Heart left ventricle (tissue), 16 donors: ENCODE measurements around the gene ESYT2. TPM values are rescaled to one million over a fixed set of nuclear protein-coding genes. Genes with fewer than 3 reads are reported as not detected.
"Not testable (repeated sequence)": the region's sequence is repeated elsewhere in the genome, so short reads cannot be mapped to it uniquely, and the experiment has no call there.

ENCODE experiments used
- ATAC-seq, 4 donors: fragments of 200-7000 bp; cut with Tn5 transposase; one replicate each; pipeline ENCODE4 v1.9.1; 2020 to 2022; ENCODE audit warnings: moderate library complexity in 4 of 4, mild to moderate bottlenecking in 3 of 4, moderate number of reproducible peaks in 1 of 4
- DNase-seq, 5 donors: peaks; one replicate each; pipeline ENCODE4 v3.0.0-alpha.2; 2020
- H3K27ac ChIP-seq, 12 donors: fragments of 200-600 bp; sonication (generic) in 4 of 12; one replicate each; pipeline versions ENCODE4 v1.5.0 to v1.8.0; 2016 to 2022; ENCODE audit warnings: mild to moderate bottlenecking in 2 of 12
- H3K27me3 ChIP-seq, 9 donors: fragments of 200-600 bp; sonication (generic) in 2 of 9; one replicate each; pipeline versions ENCODE4 v1.5.1 to v1.8.0; 2016 to 2022; ENCODE audit warnings: mild to moderate bottlenecking in 3 of 9
- H3K36me3 ChIP-seq, 9 donors: fragments of 200-600 bp; sonication (generic) in 2 of 9; one replicate each; pipeline versions ENCODE4 v1.5.0 to v1.8.0; 2018 to 2022; ENCODE audit warnings: mild to moderate bottlenecking in 2 of 9
- H3K4me1 ChIP-seq, 12 donors: fragments of 200-600 bp; sonication (generic) in 4 of 12; one replicate each; pipeline versions ENCODE4 v1.5.0 to v1.8.0; 2016 to 2022; ENCODE audit warnings: mild to moderate bottlenecking in 3 of 12
- H3K4me3 ChIP-seq, 12 donors: fragments of 200-600 bp; sonication (generic) in 4 of 12; one replicate each; pipeline versions ENCODE4 v1.5.0 to v1.8.0; 2017 to 2022; ENCODE audit warnings: mild to moderate bottlenecking in 9 of 12, moderate library complexity in 4 of 12
- H3K9me3 ChIP-seq, 12 donors: fragments of 200-600 bp; sonication (generic) in 4 of 12; one replicate each; pipeline versions ENCODE4 v1.5.0 to v1.8.0; 2016 to 2022; ENCODE audit warnings: mild to moderate bottlenecking in 1 of 12
- CTCF ChIP-seq, 12 donors: fragments of 200-600 bp; sonication (generic) in 4 of 12; IDR thresholded peaks; one replicate each; pipeline versions ENCODE4 v1.5.0 to v1.8.0; 2018 to 2022; ENCODE audit warnings: antibody characterized with exemption in 12 of 12, mild to moderate bottlenecking in 5 of 12
- POLR2A ChIP-seq, 2 donors: fragments of 450-650 bp; IDR thresholded peaks; one replicate each; pipeline ENCODE4 v1.6.1; 2017; ENCODE audit warnings: antibody characterized with exemption in 2 of 2, mild to moderate bottlenecking in 2 of 2, moderate library complexity in 2 of 2
- WGBS, 4 donors: extraction: QIAGEN DNeasy Blood & Tissue Kit in 2 of 4; methylation state at CpG; one replicate each; pipeline versions ENCODE4 v1.1.5 to v1.1.7; 2013 to 2018; 5-methylcytosine and 5-hydroxymethylcytosine counted together
- intact Hi-C, 10 donors: fragments of 100-400 bp; cut with DNase I; formaldehyde crosslinking; loops; one replicate each; pipeline versions ENCODE4 v1.11.1 to v1.14.2; 2022
- polyA plus RNA-seq, 2 donors: library from polyadenylated mRNA; stranded (reverse); fragments of 200-250 nt; gene quantifications; one replicate each; pipeline ENCODE4 v1.2.3, GENCODE V29; 2013
- total RNA-seq, 9 donors: library from RNA; depleted of rRNA in 2 of 9; stranded (reverse); fragments of >200 nt in 2 of 9; fragmentation: NEBNext Ultra II Directional in 3 of 9; extraction: Animal tissue kit (Norgen Biotek cat#: 25700) in 3 of 9; gene quantifications; one replicate each; pipeline versions ENCODE4 v1.1.0 to v1.2.4, GENCODE V29; 2016 to 2023
- donor health status: ischemic (EF 13 %, LVEDD 7.1; RV severe dilation, severe dysfunction).
- donor health status: healthy with polysubstance abuse.
- donor health status: DM: no; HTN: yes; CAD: no.
- donor health status: DM: no; HTN: no; CAD: no.
- donor health status: ischemic (EF 25% LVEDD 6.9; RV normal size, moderate dysfunction).
- donor health status: ischemic (EF 25% LVEDD 5.7; RV mildly dilated, moderate dysfunction).
- donor health status: healthy.
- donor health status: DM: yes; HTN: yes; CAD: no.
- donor health status: ischemic (EF 35%, LVEDD 5.7; RV mildly dilated, moderate dysfunction).
- donor health status: nonischemic (EF 11% LVEDD 7.7; RV severe dilation, severe dysfunction).
- donor health status: DM: yes; HTN: yes; CAD: no.
- donor health status: PGD.
- donor health status: ischemic (EF 29% LVEDD 5.4; RV normal size, mild dysfunction).
- donor health status: nonischemic (EF 23%, LVEDD 6.1; RV moderate dilation, normal function).

ESYT2 gene
- total and polyA plus RNA-seq, 11 donors, result 16.2 to 91.8 (median 49.8) TPM

- peak; percentile 97 to 99 (median 99) for ATAC-seq
- peak; percentile 98 to 99 (median 99) for DNase-seq
- 1 to 3% (median 1%) methylated on average over 12 to 78 of the region's 78 CpGs for WGBS, 4 donors
These were observed 124.6 kb downstream of the ESYT2 start, which contains the start of gene NCAPG2 for GRCh38 chr7:158704524-158705233. NCAPG2 (minus strand) TSS chr7:158704804; CDS start chr7:158701899, 2,905 bp downstream.

GRCh38 chr7:158703679-158704523 is 125.4 kb downstream of the ESYT2 start:
- intact Hi-C loops, result loop anchor here in 3 of 10 donors (10.0 kb wide), 2 partner anchors 121 to 161 kb away; partner anchors contain the start of gene ESYT2 (in 1 of the 3)
- WGBS, 4 donors, result 19 to 62% (median 29%) methylated on average over 3 to 23 of the region's 23 CpGs
- peaks cover 0 to 18% (median 8%) of the 10 kb centered on the region in 12 donors for H3K4me1 ChIP-seq
- not testable (repeated sequence) for H3K27me3 ChIP-seq, H3K36me3 ChIP-seq, DNase-seq, ATAC-seq
- H3K9me3 ChIP-seq, result peaks cover 0 to 10% (median 0%) of the 10 kb centered on the region in 12 donors
- H3K4me3 ChIP-seq, result peak overlapping the region; percentile 68 to 98 (median 82)
- H3K27ac ChIP-seq, result peak overlapping the region in 8 of 12 donors; percentile 85 to 96 (median 89)

More at GRCh38 chr7:158704524-158705233, 124.6 kb downstream of the ESYT2 start, which contains the start of gene NCAPG2:
- H3K4me3 ChIP-seq, result peak within 1 kb of the TSS; percentile 68 to 98 (median 82)
- peak within 1 kb of the TSS; percentile 33 to 96 (median 88) for H3K27ac ChIP-seq
- peaks cover 0 to 4% (median 0%) of the 10 kb centered on the region in 9 donors for H3K36me3 ChIP-seq
- peaks cover 0 to 10% (median 0%) of the 10 kb centered on the region in 12 donors for H3K9me3 ChIP-seq
- peak; percentile 63 to 97 for TF ChIP-seq POLR2A (IDR thresholded peaks at IDR 0.05)
- TF ChIP-seq CTCF (IDR thresholded peaks at IDR 0.05), result peak in 10 of 12 donors; percentile 10 to 44 (median 18)
- peaks cover 0 to 18% (median 8%) of the 10 kb centered on the region in 12 donors for H3K4me1 ChIP-seq
- intact Hi-C loops, result loop anchor here in 5 of 10 donors (5.0 to 10.0 kb wide), 4 partner anchors 113 to 160 kb away; partner anchors contain the start of gene ESYT2 (in 2 of the 5)
- no peaks in the 10 kb centered on the region for H3K27me3 ChIP-seq

- 54 to 67% (median 63%) methylated on average over 3 of the region's 3 CpGs for WGBS, 4 donors
- no peak for TF ChIP-seq CTCF (IDR thresholded peaks at IDR 0.05)
- no peak for TF ChIP-seq POLR2A (IDR thresholded peaks at IDR 0.05)
- no peak overlapping the region for H3K4me3 ChIP-seq
- H3K4me1 ChIP-seq, result peaks cover 0 to 18% (median 8%) of the 10 kb centered on the region in 12 donors
- DNase-seq (no peak), ATAC-seq (no peak)
- H3K27me3 ChIP-seq, result no peaks in the 10 kb centered on the region
- no peak overlapping the region for H3K27ac ChIP-seq
- peaks cover 0 to 8% (median 0%) of the 10 kb centered on the region in 12 donors for H3K9me3 ChIP-seq
- intact Hi-C loops, result loop anchor here in 3 of 10 donors (10.0 kb wide), 2 partner anchors 122 to 162 kb away; partner anchors contain the start of gene ESYT2 (in 1 of the 3)
- peaks cover 0 to 4% (median 0%) of the 10 kb centered on the region in 9 donors for H3K36me3 ChIP-seq
These were observed 126.4 kb downstream of the ESYT2 start for GRCh38 chr7:158702944-158703343.

GRCh38 chr7:158702196-158702595 is 127.1 kb downstream of the ESYT2 start:
- Histone ChIP-seq H3K36me3 (peaks cover 0 to 4% (median 0%) of the 10 kb centered on the region in 9 donors), H3K27ac (no peak overlapping the region), H3K27me3 (no peaks in the 10 kb centered on the region), H3K4me3 (no peak overlapping the region), H3K4me1 (peaks cover 0 to 18% (median 8%) of the 10 kb centered on the region in 12 donors), H3K9me3 (peaks cover 0 to under 1% (median 0%) of the 10 kb centered on the region in 12 donors)
- WGBS, 4 donors, result 45 to 57% (median 50%) methylated on average over 4 of the region's 4 CpGs
- ATAC-seq (no peak), DNase-seq (no peak)
- TF ChIP-seq POLR2A (IDR thresholded peaks at IDR 0.05), result no peak
- no peak for TF ChIP-seq CTCF (IDR thresholded peaks at IDR 0.05)
- intact Hi-C loops, result loop anchor here in 3 of 10 donors (10.0 kb wide), 2 partner anchors 123 to 163 kb away; partner anchors contain the start of gene ESYT2 (in 1 of the 3)
